NCI-H1436 (cell line): ENCODE data around the gene FAM13A.

Source experiments
- DNase-seq: peaks from one replicate; lab custom pipeline; 2025; lab: John Stamatoyannopoulos, UW

FAM13A gene

GRCh38 chr4:88810325-88810724 lies 246.7 kb downstream of the FAM13A start:
- no peak for DNase-seq

DNA sequence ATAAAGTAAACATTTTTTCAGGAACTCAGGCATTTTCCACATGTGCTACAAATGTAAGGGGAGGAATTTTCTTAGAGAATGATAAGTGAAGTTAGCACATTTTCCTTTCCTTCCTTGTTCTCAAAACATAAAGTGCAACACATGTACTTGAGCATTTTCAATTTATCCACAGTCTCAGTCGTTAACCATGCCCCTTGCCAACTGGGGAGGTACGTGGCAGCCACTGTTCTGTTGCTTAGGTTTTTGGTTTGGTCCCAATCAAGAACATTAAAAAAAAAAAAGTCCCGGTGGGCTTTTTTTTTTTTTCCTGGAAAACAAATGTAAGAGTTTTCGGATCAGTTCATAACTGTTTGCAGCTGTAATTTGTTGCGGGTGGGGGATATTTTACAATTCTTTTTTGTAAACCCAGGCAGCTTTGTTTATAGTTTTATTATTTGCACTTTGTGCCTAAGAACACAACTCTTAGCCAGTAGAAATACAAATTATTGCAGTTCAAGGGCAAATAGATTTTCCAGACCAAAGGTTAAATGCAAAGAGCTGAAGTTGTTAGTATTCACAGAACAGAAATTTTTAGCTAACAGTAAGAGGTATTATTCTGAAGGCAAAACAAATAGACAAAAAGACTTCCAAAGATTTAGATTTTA lies 247.3 kb downstream of the FAM13A start:
- no peak for DNase-seq

- DNase-seq: no peak
These were observed 247.9 kb downstream of the FAM13A start for GRCh38 chr4:88809101-88809500.

DNA sequence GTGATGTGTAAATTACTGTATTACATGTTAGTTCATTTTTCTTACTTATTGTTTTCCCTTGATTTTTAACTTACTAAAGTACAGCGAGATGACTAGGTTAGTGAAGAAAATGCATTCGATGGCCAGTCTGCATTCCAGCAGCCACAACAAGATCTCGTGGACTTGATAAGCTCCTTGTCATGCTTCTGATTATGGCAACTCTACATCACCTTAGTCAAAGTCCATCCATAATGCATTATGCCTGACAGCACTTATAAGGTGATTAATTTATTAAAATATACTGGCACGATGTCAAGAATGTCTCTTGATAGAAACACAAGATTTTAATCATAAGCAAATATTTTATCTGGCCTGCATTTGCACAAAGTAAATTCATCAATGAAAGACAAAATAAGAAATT lies 249.5 kb downstream of the FAM13A start:
- no peak for DNase-seq

DNA sequence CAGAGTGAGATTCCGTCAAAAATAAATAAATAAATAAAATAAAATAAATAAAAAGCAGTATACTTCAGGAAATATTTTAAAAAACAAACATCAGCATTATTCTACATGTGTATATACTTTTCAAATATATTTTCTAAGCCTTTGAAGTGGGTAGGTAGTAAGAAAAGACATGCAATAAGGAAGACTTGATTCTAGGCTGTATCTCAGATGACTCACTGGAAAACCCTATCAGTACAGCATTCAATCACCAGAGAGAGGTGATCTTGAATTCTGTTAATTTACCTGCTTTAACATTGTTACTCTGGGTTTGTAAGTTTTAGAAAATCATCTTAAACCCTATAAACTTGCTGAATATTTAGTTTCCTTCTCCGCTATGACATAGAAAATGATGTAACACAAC lies 252.8 kb downstream of the FAM13A start:
- no peak for DNase-seq

- DNase-seq: no peak
These were observed 253.3 kb downstream of the FAM13A start for GRCh38 chr4:88803600-88804096.

DNA sequence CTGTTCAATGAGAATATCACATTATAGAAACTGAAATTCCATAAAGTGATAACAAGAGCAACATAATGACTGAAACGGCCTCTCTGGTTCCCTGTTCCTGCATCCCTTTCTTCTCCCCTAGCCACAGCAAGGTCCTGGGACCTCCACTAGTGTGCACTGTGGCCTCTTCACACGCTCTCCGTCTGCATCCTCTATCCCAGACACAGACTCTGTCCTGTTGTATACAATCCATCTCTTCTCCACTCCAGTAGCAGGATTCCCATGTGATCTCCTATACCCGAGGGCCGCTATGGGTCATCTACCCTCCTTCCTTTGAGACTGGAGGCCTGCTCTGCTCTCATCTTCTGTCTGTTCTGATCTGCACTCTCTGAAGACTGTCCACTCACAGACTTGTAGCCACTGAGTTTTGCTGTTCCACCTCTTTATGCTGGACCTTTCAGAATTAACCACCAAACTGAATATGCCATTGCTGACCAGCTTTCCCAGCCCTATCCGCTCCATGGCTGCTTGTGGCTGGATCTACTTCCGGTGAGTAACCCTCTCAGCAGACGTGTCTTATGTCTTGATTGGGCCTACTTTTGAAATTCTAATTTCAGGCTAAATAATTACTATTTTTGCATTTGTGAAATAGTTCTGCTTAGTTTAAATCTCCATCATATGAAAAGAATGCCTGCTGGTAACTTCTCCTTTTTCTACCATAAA lies 254.2 kb downstream of the FAM13A start:
- DNase-seq: no peak

DNA sequence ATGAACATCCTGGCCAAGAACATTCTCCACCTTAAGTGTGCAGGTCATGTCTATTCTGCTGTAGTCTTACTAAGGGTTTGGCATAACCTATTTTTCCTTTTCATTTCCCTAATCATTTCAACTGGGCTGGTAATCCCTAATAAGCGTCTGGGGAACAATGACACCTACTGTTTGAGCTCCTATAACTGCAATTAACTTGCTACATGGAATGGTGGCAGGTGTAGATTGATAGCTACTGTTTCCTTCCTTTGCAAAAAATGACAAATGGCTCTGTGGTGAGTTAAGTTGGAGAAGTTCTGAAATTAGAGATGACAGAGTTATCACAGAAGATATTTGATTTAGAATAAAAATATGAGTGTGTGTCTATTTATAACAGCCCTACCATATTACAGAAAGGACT lies 254.8 kb downstream of the FAM13A start:
- DNase-seq: no peak

GRCh38 chr4:88799900-88800299 lies 257.1 kb downstream of the FAM13A start:
- DNase-seq: no peak

DNA sequence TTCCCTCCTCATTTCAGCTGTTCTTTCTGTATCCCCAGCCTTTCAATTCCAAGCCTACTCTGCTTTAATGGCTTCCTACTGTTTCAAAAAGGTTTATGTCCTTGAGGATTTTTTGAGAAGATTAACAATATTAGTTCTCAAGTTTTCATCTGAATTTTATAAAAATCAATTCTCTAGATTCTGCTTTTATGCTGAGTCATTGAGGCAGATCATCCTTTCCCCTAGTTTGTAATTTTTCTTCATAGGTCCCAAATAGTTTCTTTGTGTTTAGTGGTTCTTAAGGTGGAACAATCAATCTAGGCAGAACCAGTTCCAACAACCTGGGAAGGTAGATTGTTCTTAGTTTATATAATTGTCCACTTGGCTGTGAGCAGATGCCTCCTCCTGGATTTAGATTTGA lies 259.3 kb downstream of the FAM13A start:
- DNase-seq: no peak

DNA sequence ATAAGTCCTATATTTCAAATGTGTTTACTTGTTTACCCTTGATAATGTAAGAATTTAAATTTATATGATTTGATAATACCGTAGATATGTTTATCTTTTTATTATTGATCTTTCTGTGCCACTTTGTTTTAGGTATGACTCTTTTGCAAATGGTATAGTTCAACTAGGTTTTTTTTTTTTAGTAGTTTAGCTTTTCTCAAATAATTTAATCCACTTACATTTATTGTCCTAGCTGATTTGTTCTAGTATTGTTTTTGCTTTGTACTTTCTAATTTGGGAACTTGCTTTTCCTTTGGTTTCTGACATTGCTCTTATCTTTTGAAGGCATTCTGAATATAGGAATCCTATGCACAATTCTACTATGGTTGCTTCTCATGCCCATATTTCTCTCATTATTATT lies 260.4 kb downstream of the FAM13A start:
- DNase-seq: no peak

DNA sequence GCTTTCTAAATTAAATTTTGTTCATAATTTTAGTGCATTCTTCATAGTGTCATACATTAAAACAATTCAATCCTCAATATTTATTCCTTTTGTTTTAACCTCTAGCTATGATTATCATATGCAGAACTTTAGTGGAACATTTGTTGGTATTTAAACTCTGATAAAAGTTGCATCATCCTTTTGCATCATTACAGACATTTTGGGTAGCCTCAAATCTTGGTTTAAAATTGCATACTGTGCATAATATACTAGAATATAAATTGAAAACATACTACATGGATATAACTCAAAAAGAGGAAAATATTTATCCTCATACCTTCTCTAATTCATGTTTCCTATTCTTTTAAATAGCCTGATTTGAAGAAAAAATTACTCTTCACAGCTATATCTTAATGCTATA lies 262.0 kb downstream of the FAM13A start:
- DNase-seq: no peak

DNA sequence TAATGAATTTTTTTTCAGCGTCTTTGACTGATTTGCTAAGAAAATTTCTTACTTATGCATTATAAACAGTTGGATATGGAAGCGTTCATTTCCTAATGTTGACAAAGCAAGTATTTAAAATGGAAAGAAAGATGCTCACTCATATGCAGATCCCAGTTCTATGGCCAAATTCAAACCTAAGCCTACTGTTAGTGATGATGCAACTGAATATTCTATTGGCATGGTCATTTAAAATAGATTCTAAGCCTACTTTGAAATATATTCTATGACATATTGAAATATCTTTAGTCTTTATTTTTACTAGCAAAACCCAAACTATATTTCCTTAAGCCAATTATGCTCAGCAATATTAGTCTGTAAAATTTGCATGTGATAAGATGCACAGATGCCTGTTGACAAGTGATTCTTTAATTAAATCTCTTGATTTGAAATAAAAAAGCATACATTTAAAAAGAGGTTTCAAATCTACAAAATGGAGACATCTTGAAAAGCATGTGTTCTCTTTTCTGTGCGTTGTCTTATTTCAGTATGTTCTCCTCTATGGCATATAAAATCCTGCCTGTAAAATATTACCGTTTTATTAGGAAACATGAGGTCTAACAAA lies 262.8 kb downstream of the FAM13A start:
- DNase-seq: no peak

- no peak for DNase-seq
These were observed 263.5 kb downstream of the FAM13A start for GRCh38 chr4:88793475-88793874.

DNA sequence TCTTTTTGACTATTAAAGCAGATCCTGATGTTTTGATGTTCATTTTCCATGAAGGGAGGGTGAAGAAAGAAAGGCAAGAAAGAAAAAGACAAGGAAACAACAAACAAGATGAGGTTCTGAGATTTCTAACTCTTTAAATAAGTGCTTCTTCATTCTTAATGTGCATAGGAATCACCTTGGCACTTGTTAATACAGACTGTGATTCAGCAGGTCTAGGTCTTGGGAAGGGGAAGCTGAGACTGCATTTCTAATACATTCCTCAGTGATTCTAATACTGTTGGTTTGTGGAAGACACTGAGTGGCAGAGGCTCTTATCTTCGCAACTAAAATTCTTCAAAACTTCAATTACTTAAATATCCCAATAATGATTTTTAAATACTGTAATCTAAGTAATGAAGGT lies 264.2 kb downstream of the FAM13A start:
- no peak for DNase-seq

DNA sequence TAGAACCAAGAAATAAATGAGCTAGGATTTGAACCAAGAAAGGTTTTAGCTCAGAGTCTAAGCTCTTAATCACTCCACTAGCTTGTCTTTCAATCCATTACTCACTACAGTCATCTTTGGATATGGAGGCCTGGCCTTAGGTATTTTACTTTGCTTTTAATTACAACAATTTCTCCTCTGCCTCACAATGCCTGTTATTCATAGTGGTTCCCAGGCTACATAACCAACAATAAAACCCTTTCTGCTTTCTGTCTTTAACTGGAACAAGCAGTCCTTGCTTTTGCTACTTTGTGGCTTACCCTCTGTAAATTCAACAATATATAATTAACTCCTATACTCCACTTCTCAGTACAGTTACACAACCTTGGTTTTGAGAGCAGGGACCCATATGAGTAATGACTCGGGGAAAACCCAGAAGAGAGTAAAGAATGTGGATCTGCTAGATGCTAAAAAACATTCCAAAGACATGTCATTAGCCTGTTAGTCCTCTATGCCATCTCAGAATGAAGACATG lies 264.7 kb downstream of the FAM13A start:
- no peak for DNase-seq

DNA sequence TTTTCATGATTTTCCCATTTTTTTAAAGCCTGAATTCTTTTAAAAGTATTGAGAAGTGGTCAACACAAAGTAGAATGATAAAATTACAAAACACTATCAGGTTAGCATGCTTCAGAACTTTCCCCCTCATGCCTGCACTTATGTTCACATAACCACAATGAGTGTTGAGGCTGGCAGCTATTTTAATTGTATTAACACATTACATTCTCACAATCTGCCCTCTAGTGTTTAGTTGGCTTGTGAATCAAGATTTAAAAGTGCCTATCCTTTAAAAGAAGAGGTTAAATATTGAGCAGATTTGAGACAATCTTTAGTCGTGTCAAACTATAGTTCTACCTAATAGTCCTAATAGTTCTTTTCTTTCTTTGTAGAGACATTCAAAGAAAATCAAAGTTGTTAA lies 265.7 kb downstream of the FAM13A start:
- no peak for DNase-seq

DNA sequence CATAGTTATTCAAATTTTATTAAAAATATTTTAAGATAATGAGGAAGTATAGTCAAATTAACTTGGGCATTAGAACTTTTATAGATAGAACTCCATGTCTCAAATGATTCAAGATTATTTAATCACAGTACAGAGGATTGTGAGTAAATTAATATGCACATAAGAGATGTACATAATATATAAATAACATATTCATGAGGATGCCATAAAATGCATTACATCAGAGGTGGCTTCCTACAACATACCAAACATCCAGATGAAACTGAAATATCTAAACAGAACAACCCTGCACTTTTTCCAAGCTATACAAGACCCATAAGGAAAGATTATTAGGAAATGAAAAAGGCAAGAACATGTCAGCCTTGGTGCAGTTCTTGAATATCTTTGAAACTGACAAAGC lies 268.1 kb downstream of the FAM13A start:
- DNase-seq: no peak

DNA sequence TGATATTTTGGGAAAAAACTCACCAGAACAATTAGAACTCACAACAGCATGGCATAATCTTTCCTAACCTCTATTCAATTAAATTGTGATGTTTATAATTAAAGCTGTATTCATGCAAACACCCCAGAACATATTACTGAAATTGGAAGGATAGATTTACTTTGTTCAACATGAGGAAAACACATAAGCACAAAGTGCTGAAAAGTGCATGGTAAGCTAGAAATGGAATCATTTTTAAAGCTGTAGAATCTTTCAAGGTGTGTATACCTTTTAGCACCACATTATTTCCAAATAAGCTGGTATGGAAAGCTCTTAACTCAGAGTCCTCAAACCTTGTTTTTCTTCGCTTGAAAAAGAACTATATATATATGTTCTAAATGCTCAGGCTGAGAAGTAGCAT lies 268.6 kb downstream of the FAM13A start:
- no peak for DNase-seq

- no peak for DNase-seq
These were observed 271.0 kb downstream of the FAM13A start for GRCh38 chr4:88786011-88786410.

DNA sequence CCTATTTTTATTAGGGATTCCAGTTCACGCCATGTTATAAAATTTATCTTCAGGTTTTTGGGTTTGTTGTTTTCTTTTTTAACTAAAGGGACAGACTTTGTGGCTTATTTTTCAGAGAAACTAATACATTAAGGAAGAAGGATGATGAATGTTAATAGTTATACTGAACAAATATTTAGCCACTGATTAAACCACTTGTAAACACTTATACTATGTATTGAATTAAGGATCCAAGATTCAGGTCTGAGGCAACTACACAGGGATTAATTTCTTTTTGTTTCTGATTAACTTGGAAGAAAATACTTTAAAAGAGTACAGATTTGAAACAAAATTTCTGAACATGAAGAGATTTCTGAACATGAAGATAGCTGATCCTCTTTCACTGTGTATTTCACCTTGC lies 276.6 kb downstream of the FAM13A start:
- DNase-seq: no peak

- no peak for DNase-seq
These were observed 277.6 kb downstream of the FAM13A start for GRCh38 chr4:88779431-88779830.

DNA sequence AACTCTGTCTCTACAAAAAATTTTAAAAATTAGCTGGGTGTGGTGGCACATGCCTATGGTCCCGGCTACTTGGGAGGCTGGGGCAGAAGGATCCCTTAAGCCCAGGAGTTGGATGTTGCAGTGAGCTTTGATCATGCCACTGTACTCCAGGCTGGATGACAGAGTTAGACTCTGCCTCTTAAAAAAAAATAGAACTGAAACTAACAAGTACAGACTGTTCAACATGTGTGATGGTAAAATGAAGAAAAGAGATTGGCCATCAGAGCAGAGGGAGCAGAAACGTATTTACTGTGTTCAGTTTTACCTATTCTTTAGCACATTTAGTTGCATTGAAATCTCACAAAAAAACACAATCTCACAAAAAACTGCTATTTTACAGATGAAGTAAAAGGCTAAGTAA lies 281.5 kb downstream of the FAM13A start:
- no peak for DNase-seq
